HT1080 (cell line): ENCODE results near the gene SLC38A3. TPM values are rescaled to one million over a fixed set of nuclear protein-coding genes. Genes with fewer than 3 reads are reported as not detected.

ENCODE experiments used
- DNase-seq: peaks from one replicate; pipeline ENCODE4 v3.0.0-alpha.2; 2015; ENCODE audit warnings: low read depth
- total RNA-seq: library from RNA; depleted of rRNA; stranded (reverse); fragments of >200 nt; shearing (Covaris generic); gene quantifications from 2 replicates; pipeline ENCODE4 v1.2.3, GENCODE V29; 2014

Gene SLC38A3
- total RNA-seq, 1 experiment from 2014 or later: not detected

DNA sequence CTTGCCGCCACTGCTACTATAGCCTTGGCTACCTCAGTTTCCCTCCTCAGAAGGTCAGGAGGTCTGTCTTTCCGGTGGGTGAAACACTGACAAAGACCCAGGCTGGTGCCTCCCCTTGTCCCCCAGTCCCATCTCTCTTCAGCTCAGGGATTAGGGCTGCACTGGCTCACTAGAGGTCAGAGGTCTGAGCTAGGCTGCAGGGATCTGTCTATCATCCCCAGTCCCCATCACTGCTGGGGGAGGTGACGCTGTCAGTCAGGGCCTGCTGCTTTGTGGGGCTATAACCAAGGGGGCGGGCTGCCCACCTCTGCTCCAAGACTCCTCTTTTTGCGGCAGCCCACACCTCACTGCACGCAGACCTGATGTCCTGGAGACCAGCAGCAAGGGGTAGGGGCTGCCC lies 36.3 kb upstream of the SLC38A3 start:
- DNase-seq: no peak

DNA sequence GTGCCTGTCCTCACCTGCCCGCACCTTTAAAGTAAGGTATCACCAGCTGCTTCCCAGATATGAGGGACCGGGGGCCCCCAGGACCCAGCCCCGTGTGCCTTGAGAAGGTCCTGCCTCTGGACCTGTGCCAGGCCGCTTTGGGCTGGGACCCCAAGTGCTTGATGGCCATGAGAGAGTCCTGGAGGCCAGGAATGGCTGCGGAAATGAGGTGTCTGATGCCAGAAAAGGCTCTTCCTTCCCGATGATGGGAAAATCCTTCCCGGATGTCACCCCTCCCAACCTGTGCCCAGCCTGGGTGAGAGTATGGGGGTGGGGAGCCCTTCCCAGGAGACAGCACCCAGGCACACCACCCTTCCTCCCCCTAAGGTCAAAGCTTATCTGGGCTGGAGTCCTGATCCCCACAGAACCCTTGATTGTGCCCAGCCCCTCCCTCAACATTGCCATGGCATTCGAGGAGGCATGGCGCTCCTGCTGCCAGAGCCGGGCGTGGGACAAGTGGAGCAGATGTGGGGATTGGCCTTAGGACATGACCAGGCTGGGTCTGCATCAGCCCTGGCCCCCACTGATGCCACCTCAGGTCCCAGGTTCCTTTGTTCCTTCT lies 35.7 kb upstream of the SLC38A3 start:
- DNase-seq: no peak

DNA sequence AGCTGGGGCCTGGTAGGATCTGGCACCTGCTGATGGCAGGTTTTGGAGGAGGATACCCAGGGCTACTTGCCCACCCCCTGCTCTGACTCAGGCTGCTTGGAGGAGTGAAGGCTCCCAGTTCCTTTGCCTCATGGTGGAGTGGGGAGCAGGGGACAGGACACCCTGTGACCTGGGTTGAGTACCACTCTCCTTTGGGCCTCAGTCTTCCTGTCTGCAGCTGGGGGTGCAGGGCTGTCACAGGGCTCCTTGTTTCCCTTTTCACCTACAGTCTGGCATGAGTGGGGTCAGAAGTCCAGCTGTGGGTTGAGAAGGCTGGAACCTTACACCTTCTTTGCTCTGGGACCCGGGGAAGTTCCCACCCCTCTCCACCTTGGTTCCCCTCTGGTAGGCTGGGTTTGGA lies 35.2 kb upstream of the SLC38A3 start:
- no peak for DNase-seq

DNA sequence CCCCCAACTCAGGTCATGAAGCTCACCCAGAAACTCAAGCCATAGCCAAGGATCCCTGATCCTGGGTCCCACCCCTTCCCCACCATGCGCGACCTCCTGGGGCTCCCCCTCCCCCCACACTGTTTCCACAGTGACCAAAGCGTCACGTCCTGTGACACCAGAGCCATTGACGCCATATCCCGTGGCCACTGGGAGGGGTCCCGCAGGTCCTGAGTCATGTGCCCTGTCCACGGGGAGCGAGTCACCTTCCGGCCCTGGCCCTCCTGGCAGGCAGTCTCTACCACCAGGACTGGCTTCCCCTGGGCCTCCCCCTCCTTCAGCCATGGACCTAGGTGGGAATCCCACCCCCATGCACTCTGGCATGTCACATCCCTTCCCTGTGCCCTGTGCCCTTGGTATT lies 34.4 kb upstream of the SLC38A3 start:
- peak; percentile 86 for DNase-seq

DNA sequence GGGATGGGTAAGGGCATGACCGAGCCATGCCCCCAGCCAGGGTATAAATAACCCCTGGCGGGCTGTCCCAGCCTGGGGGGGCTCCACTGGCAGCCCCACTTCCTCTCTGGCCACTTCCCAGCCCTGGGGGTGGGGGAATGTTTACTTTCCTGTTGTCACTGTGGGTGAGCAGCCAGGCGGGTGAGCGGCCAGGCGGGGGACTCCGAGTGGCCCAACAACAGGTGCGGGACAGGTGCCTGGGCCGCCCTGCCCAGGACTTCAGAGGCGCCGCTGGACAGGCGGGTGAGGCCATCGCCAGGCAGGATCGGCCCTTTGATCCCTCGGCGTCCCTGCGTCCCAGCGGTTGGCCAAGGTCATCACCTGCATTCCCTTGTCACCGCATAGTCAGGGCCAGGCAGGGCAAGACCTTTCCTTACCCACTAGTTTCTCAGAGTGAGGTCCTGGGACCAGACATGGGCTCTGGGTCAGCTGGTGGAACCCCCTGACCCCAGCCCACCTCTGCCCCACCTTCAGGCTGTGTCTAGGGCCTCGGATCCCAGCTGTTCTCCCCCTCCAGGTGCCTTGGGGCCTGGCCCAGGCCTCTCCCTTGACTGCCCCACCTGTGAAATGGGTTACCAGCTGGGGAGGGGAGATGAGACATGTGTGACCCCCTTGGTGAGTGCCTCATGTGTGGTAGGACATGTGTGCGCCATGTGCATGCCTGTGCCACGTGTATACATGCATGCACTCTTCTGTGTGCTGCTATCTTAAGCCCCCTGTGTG lies 33.4 kb upstream of the SLC38A3 start:
- DNase-seq: no peak

DNA sequence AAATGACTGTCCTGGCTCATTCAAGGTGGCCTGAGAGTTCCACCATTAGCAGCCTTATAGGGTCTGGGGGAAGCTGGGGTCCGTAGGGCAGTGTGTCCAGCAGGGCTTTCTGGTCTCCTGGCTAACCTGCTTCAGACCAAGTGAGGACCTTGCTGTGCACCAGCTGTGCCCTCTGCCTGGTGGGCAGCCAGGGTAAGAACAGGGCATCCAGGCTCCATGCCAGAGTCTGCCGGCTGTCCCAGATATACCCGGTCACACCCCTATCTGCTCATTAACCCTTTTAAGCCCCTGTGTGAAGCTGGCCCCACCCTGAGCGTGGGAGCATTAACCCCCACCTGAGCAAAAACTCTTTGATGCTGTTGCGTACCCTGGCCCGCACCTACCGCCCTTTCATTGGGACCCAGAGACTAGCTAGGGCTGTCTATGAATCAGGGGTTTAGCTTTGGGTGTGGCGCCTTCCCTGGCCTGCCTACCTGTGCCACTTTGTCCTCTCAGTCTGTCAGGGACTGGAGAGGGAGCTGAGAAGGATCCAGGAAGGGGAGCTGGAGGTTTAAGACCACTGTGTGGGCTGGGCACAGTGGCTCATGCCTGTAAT lies 32.3 kb upstream of the SLC38A3 start:
- no peak for DNase-seq

DNA sequence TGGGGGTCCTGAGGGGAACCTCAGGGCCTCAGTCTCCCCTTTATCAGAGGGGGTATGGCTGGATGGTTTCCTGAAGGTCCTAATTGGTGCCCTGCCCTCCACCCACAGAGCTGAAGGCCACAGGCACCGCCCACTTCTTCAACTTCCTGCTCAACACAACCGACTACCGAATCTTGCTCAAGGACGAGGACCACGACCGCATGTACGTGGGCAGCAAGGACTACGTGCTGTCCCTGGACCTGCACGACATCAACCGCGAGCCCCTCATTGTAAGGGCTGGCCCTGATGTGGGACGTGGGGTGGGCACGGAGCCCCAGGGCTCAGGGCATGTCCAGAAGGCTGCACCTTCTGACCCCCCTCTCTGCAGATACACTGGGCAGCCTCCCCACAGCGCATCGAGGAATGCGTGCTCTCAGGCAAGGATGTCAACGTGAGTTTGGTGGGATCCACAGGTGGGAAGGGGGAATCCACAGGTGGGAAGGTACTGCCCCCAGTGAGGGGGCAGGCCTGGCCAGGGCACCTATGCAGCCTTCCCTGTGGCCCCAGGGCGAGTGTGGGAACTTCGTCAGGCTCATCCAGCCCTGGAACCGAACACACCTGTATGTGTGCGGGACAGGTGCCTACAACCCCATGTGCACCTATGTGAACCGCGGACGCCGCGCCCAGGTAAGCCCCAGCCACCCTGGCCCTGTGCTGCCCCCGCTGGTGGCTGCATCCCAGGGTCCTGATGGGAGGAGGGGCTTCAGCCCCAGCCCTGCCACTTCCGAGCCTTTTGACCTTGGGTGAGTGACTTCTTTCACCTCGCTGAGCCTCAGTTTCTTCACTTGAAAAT lies 31.2 kb upstream of the SLC38A3 start:
- DNase-seq: no peak

DNA sequence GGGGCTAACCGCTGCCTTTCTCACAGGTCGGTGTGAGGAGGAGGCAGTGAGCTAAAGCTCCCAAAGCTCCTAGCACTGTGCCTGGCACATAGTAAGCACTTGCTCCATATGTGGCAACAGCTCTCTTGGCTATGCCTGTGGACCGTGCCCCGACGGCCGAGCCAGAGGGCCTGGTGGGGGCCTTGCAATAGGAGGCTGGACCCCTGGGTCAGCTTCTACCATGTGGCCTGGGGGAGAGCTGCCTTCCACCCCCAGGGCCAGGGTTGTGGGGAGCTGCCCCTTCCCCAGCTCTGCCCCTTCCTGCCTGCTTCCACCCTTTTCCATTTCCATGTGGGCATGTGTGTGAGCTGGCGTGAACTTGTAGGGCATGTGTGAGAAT lies 30.6 kb upstream of the SLC38A3 start:
- DNase-seq: no peak

DNA sequence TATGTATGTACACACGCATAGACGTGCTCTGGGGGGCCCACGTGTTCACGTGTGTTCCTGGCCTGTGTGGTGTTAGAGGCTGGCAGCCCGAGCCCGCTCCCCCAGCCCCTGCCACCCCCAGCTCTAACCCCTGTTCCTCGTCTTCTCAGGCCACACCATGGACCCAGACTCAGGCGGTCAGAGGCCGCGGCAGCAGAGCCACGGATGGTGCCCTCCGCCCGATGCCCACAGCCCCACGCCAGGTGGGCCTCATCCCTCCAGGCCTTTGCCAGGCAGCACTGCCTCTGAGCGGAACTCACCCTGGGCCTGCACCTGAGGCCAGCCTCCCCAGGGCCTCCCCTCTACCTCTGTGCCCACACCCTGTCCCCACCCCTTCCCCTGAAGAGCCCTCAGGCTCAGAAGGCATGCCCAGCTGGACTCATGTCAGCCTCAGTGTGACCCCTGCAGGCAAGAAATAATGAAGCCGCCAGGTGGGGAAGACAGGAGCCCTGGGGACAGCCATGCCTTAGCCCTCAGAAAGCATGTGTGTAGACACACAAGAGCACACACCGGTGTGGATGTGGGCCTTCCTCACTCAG lies 30.0 kb upstream of the SLC38A3 start:
- DNase-seq: no peak

DNA sequence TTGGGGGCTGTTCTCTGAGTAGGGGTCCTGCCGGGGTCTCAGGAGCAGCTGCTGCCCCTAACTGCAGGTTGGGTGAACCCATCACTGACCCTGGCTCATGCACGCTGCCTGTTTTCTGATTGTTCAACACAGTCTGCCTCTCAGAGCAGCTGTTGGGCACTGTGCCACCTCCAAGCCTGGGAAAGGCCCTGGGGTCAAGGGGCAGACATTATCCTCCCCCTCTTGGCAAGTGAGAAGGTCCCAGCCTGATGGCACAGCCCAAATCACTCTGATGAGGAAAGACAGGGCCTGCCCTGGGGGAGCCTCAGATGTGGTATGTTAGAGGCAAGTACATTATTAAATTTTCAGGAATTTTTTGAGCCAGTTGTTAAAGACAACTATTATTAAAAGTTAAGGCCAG lies 27.7 kb upstream of the SLC38A3 start:
- DNase-seq: no peak

DNA sequence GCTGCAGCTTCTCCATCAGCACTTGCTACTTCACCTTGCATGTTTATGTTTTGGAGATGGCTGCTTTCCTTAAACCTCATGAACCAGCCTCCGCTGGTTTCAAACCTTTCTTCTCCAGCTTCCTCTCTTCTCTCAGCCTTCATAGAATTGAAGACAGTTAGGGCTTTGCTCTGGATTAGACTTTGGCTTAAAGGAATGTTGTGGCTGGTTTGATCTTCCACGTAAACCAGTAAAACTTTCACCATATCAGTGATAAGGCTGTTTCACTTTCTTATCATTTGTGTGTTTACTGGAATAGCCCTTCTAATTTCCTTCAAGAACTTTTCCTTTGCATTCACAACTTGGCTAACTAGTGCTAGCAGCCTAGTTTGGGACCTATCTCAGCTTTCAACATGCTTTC lies 25.4 kb upstream of the SLC38A3 start:
- DNase-seq: no peak

DNA sequence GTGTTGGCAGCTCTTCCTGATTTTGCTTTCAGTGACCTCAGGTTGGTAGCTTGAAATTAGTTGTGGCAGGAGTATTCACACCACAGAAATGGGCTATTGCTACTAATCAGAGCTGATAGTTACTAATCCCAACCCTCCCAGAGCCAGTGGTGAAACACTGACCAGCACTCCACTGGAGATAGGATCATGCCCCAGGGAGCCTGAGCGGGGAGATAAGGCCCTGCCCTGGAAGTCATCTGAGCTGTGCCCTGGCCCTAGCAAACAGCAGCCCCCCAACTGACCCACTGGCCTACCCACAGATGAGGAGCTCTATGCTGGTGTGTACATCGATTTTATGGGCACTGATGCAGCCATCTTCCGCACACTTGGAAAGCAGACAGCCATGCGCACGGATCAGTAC lies 23.1 kb upstream of the SLC38A3 start:
- DNase-seq: no peak

DNA sequence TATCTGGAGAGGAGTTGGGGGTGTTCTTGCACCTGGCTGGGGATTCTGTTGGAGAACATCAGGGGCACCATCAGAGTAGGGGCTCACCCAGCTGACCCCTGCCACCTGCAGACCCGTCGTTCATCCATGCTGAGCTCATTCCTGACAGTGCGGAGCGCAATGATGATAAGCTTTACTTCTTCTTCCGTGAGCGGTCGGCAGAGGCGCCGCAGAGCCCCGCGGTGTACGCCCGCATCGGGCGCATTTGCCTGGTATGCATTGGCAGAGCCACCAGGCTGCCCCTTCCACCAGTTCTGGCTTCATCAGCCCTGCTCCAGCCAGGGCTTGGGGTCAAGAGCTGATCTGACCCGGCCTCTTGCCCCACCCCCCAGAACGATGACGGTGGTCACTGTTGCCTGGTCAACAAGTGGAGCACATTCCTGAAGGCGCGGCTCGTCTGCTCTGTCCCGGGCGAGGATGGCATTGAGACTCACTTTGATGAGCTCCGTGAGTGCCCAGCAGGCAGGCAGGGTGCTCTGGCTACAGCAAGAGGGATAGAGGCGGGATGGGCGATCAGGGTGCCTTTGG lies 22.5 kb upstream of the SLC38A3 start:
- DNase-seq: no peak

DNA sequence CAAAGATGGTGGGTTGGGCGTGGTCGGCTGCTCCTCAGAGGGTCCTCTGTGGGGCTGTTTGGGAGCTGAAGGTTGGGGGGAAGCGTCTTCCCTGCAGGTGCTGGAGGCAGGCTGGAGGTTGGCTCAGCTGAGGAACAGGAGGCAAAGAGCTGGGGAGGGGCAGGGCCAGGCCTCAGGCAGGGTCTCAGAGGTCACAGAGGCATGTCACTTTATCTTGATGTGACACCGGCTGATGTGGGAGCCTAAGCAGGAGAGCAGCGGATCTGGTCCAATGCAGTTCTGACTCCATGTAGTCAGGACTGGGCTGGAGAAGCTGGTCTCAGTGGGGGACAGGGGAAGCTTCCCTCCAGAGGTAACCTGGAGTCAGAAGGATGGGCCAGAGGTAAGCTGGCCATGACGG lies 21.3 kb upstream of the SLC38A3 start:
- DNase-seq: no peak

DNA sequence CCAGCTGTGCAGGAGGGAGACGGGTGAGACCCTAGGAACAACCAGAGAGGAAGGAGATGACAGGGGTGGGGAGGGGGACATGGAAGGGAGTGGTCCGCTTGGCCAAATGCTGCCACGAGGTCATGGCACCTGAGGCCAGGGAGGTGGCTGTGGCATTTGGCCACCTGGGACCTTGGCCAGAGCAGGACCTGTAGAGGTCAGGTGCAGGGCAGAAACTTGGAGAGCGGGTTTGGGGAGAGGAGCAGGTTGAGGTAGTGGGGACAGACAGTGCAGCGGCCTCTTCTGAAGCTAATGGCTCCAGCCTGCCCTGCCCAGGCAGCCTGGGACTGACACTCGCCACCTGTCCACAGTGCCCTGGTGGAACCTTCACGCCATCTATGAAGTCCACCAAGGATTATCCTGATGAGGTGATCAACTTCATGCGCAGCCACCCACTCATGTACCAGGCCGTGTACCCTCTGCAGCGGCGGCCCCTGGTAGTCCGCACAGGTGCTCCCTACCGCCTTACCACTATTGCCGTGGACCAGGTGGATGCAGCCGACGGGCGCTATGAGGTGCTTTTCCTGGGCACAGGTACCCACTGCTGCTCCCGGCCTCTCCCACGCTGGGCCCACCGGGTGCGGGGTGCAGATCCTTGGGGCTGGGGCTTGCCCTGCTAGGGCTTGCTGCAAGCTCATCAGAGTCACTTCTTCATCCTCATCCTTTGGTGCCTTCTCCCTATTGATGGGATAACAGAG lies 20.7 kb upstream of the SLC38A3 start:
- no peak for DNase-seq

DNA sequence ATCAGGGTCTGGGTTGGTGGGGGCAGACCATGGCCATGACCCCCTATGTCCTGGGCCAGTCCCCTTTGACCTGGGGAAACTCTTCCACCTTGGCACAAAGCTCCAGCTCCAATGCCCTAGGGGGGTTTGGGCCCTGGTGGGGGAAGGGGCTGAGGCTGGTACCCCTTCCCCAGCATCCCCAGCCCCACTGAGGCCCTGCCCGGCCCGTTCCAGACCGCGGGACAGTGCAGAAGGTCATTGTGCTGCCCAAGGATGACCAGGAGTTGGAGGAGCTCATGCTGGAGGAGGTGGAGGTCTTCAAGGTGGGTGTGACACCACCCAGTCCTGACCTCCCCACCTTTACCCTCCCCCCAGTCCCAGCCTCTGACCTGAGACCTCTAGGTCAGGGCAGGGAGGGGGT lies 19.8 kb upstream of the SLC38A3 start:
- DNase-seq: no peak

DNA sequence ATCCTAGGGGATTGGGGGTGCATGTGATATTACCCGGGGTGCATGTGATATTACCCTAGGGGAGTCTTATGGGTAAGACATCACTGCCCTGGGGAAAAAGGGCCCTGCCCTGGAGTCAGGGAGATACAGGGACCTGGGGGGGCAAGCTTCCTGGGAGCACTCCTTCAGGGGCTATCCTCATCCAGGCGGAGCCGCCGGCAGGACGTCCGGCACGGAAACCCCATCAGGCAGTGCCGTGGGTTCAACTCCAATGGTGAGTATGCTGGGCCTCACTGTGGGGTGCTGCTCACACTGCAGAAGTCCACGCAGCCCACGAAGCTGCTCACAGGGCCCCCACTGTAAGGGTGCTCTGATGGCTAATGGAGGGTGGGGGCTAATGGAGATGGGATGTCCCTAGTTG lies 19.0 kb upstream of the SLC38A3 start:
- DNase-seq: no peak

DNA sequence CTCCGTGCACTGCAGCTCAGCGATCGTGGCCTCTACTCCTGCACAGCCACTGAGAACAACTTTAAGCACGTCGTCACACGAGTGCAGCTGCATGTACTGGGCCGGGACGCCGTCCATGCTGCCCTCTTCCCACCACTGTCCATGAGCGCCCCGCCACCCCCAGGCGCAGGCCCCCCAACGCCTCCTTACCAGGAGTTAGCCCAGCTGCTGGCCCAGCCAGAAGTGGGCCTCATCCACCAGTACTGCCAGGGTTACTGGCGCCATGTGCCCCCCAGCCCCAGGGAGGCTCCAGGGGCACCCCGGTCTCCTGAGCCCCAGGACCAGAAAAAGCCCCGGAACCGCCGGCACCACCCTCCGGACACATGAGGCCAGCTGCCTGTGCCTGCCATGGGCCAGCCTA lies 17.3 kb upstream of the SLC38A3 start:
- DNase-seq: no peak

DNA sequence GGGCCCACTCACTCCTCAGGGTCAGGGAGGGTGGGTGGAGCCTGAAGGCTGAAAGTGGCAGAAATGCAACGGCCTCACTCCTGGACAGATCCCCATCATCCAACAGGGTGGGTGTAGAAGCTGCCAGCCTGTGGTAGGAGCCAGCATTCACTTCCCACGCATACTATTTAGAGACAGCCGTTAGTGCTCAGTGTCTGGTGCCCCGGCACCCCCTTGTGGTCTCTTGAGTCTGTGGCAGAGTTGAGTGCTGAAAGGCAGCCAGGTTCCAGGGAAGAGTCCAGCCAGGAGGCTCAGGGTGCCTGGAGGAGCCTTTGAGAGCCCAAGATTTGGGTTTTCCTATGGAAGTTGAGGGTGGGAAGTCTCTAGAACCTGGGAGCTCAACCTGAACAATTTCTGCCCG lies 15.8 kb upstream of the SLC38A3 start:
- peak; percentile 72 for DNase-seq

DNA sequence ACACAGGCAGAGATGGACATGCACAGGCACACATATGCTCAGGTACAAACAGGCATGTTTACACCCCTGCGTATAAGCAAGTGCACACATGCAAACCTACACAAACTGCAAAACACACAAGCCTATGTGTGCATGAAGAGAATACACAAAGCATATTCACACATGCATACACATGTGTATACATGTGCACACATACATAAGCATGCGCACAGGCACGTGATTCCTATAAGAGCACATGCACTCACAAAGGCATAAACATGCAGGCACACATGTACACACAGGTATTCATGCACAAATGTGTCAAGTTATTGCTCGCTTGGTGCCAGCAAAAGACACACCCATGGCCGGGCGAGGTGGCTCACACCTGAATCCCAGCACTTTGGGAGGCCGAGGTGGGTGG lies 15.1 kb upstream of the SLC38A3 start:
- no peak for DNase-seq
